ENCODE data around the gene TAF1.
"Not testable (repeated sequence)": the region's sequence is repeated elsewhere in the genome, so short reads cannot be mapped to it uniquely, and the experiment has no call there.

The TAF1 gene

DNA sequence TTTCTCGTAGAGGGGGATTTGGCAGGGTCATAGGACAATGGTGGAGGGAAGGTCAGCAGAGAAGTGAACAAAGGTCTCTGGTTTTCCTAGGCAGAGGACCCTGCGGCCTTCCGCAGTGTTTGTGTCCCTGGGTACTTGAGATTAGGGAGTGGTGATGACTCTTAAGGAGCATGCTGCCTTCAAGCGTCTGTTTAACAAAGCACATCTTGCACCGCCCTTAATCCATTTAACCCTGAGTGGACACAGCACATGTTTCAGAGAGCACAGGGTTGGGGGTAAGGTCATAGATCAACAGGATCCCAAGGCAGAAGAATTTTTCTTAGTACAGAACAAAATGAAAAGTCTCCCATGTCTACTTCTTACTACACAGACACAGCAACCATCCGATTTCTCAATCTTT lies 85.4 kb downstream of the TAF1 start:
- H3K9me3 Mint-ChIP-seq, DNase-seq, H3K4me3 Mint-ChIP-seq, H3K27ac Mint-ChIP-seq, H3K4me1 Mint-ChIP-seq, H3K27me3 Mint-ChIP-seq, CTCF ChIA-PET: not testable (repeated sequence)
- peaks cover 19% of the 10 kb centered on the region for H3K36me3 Mint-ChIP-seq

DNA sequence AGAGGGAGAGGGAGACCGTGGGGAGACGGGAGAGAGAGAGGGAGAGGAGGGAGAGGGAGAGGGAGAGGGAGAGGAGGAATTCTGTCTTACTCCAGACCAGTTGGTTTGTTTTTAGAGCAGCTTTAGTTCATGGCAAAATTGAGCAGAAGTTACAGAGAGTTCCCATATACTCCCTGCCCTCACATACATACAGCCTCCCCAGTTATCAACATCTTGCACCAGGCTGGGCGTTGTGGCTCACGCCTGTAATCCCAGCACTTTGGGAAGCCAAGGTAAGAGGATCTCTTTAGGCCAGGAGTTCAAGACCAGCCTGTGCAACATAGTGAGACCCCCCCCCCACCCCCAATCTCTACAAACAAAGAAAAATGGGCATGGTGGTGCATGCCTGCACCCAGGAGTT lies 86.9 kb downstream of the TAF1 start:
- no peak overlapping the region for H3K27ac Mint-ChIP-seq
- no peak overlapping the region for H3K4me3 Mint-ChIP-seq
- H3K36me3 Mint-ChIP-seq, result peaks cover 23% of the 10 kb centered on the region
- no peaks in the 10 kb centered on the region for H3K4me1 Mint-ChIP-seq
- H3K27me3 Mint-ChIP-seq, result no peaks in the 10 kb centered on the region
- CTCF ChIA-PET, result no interaction called here
- no peak for DNase-seq
- no peaks in the 10 kb centered on the region for H3K9me3 Mint-ChIP-seq

DNA sequence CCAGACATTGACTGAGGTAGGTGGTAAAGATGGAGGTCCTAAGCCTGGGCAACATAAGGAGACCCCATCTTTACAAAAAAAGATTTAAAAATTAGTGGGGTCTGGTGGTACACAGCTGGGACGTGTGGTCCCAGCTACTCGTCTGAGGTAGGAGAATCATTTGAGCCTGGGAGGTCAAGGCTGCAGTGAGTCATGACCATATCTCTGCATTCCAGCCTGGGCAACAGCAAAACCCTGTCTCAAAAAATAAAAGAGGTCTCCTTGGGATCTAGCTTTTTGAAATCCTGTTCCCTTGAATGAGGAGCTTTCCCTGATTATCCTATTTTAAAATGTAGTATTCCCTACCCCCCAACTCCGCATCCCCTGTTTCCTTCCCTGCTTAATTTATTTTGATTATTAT lies 88.1 kb downstream of the TAF1 start:
- no peaks in the 10 kb centered on the region for H3K4me1 Mint-ChIP-seq

DNA sequence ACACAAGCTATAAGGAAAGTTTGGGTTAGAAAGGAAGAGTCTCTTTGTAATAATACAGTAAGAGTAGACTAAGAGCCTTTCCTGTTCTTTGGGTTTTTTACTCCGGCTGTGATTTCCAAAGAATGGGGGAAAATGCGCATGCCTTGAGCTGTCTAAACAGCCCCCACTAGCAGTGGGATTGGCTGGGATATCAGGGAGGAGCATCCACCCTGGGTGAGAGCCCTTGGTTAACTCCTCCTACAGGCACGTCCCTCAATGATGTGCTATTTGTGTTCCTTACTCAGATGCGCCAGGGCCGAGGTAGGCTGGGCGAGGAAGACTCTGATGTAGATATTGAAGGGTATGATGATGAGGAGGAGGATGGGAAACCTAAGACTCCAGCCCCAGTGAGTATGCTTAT lies 92.7 kb downstream of the TAF1 start:
- H3K9me3 Mint-ChIP-seq, result no peaks in the 10 kb centered on the region
- CTCF ChIA-PET, result no interaction called here
- no peak for DNase-seq
- H3K36me3 Mint-ChIP-seq, result peaks cover 56% of the 10 kb centered on the region
- H3K27me3 Mint-ChIP-seq, result no peaks in the 10 kb centered on the region
- no peaks in the 10 kb centered on the region for H3K4me1 Mint-ChIP-seq
- H3K27ac Mint-ChIP-seq, result no peak overlapping the region
- H3K4me3 Mint-ChIP-seq, result no peak overlapping the region

More for the DNA sequence above, 88.1 kb downstream of the TAF1 start:
- no peaks in the 10 kb centered on the region for H3K9me3 Mint-ChIP-seq
- DNase-seq, result no peak
- H3K27ac Mint-ChIP-seq, result no peak overlapping the region
- CTCF ChIA-PET, result no interaction called here
- H3K27me3 Mint-ChIP-seq, result no peaks in the 10 kb centered on the region
- H3K4me3 Mint-ChIP-seq, result no peak overlapping the region
- peaks cover 32% of the 10 kb centered on the region for H3K36me3 Mint-ChIP-seq

DNA sequence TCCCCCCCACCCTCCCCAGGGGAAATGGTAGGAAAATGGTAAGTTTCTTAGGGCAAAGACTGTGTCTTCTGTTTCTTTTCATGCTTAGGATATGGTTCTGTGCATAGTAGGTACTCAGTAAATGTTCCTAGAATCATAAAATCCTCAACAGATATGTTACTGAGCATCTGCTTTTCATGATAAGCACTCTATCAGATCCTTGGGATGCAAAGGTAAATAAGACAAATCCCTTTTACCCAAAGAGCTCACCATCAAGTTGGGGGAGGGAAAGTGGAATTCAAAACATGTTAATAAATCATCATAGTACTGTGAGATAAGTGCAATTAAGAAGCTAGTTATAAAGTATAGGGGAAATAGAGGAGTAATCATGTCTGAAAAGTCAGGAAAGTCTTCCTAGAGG lies 98.8 kb downstream of the TAF1 start:
- CTCF ChIA-PET, result interaction anchor here (0.8 kb wide), 1 partner anchor 15 kb away, joined by 3 read pairs; no protein-coding TSS in a partner anchor
- DNase-seq, result no peak
- H3K4me3 Mint-ChIP-seq, result no peak overlapping the region
- no peaks in the 10 kb centered on the region for H3K9me3 Mint-ChIP-seq
- H3K4me1 Mint-ChIP-seq, result no peaks in the 10 kb centered on the region
- peaks cover 48% of the 10 kb centered on the region for H3K36me3 Mint-ChIP-seq
- H3K27me3 Mint-ChIP-seq, result no peaks in the 10 kb centered on the region
- no peak overlapping the region for H3K27ac Mint-ChIP-seq

DNA sequence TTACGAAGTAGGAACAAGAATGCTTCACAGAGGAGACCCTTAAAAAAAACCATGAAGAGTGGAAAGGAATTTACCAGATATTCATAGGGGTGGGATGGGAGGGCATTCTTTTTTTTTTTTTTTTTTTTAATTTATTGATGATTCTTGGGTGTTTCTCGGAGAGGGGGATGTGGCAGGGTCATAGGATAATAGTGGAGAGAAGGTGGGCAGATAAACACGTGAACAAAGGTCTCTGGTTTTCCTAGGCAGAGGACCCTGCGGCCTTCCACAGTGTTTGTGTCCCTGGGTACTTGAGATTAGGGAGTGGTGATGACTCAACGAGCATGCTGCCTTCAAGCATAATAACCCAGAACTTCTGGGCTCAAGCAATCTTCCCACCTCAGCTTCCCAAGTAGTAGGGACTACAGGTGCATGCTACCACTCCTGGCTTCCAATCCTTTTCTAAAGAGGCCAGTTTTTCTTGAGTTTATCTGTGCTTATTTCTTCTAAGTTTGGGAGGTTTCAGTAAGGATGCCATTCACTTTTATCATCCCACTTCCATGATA lies 100.9 kb downstream of the TAF1 start:
- no peak for DNase-seq
- Mint-ChIP-seq H3K4me1 (no peaks in the 10 kb centered on the region), H3K9me3 (no peaks in the 10 kb centered on the region), H3K27me3 (no peaks in the 10 kb centered on the region), H3K4me3 (no peak overlapping the region), H3K27ac (no peak overlapping the region), H3K36me3 (peaks cover 30% of the 10 kb centered on the region)
- CTCF ChIA-PET, result no interaction called here

DNA sequence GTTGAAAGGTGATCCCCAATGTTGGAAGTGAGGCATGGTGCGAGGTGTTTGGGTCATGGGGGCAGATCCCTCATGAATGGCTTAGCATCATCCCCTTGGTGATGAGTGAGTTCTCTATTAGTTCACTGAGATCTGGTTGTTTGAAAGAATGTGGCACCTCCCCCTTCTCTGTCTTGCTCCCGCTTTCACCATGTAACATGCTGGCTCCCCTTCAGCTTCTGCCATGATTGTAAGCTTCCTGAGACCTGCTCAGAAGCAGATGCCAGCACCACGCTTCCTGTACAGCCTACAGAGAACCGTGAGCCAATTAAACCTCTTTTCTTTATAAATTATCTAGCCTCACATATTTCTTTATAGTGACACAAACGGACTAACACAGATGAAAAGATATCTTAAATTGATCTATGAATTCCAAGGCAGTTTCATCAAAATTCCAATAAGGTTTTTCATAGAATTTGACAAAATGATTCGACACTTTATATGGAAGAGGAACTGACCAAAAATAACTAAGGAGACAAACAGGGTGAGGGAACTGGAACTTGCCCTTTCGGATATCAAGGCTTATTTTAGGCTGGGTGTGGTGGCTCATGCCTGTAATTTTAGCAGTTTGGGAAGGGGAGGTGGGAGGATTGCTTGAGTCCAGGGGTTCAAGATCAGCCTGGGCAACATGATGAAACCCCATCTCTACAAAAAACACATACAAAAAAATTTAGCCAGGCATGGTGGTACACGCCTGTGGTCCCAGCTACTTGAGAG lies 109.8 kb downstream of the TAF1 start:
- peaks cover 4% of the 10 kb centered on the region for H3K36me3 Mint-ChIP-seq
- DNase-seq, result no peak
- peaks cover 6% of the 10 kb centered on the region for H3K4me1 Mint-ChIP-seq
- no peaks in the 10 kb centered on the region for H3K27me3 Mint-ChIP-seq
- H3K4me3 Mint-ChIP-seq, result no peak overlapping the region
- no peaks in the 10 kb centered on the region for H3K9me3 Mint-ChIP-seq
- CTCF ChIA-PET, result no interaction called here
- H3K27ac Mint-ChIP-seq, result no peak overlapping the region

DNA sequence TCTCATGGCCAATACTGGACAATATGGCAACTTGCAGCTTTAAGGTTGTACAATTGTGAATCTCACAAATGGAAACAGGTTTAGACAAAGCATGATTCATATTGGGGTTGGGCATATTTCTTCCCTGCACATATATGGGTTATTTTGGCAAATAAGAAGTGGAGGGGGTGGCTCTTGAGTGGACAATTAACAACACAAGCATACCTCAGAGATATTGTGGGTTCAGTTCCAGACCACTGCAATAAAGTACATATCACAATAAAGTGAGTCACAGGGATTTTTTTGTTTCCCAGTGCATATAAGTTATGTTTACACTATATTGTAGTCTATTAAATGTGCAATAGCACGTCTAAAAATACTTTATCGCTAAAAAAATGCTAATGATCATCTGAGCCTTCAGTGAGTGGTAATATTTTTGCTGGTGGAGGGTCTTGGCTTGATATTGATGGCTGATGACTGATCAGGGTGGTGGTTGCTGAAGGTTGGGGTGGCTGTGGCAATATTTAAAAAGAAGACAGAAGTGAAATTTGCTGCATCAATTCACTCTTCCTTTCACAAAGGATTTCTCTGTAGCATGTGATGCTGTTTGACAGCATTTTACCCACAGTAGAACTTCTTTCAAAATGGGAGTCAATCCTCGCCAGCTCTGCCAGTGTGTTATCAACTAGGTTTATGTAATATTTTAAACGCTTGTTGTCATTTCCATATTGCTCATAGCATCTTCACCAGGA lies 116.2 kb downstream of the TAF1 start:
- Mint-ChIP-seq H3K36me3 (no peaks in the 10 kb centered on the region), H3K4me3 (no peak overlapping the region), H3K9me3 (no peaks in the 10 kb centered on the region), H3K4me1 (no peaks in the 10 kb centered on the region), H3K27me3 (no peaks in the 10 kb centered on the region), H3K27ac (no peak overlapping the region)
- CTCF ChIA-PET, result no interaction called here
- no peak for DNase-seq

DNA sequence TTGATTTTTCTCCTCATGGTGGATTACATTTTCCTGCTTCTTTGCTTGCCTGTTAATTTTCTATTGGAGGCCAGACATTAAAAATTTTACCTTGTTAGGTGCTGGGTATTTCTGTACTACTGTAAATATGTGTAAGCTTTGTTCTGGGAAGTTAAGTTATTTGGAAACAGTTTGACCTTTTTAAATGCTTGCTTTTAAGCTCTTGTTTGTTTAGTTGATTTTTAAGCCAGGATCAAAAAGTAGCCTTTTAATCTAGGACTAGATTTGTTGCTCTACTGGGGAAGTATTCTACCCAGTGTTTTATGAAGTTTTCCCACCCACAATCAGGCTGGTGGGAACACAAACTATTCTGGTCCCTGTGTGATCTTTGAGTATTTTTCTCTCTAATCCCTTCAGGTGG lies 121.7 kb downstream of the TAF1 start:
- Mint-ChIP-seq H3K27me3 (peaks cover 4% of the 10 kb centered on the region), H3K4me1 (peaks cover 11% of the 10 kb centered on the region), H3K36me3 (peaks cover 1% of the 10 kb centered on the region), H3K9me3 (no peaks in the 10 kb centered on the region), H3K27ac (no peak overlapping the region), H3K4me3 (no peak overlapping the region)
- DNase-seq, result no peak
- CTCF ChIA-PET, result no interaction called here

DNA sequence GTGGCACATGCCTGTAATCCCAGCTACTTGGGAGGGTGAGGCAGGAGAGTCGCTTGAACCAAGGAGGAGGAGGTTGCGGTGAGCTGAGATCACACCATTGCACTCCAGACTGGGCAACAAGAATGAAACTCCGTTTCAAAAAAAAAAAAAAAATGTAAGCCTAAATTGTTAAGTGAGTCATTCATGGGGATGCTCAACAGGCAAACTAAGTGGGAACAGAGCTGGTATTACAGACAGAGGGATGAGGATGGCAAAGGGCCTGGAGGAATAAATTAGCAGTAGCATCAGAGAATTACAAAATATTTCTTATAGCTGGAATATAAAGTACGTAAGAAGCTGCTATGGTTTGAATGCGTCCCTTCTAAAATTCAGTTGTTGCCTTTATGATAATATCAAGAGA lies 123.4 kb downstream of the TAF1 start:
- CTCF ChIA-PET, result no interaction called here
- H3K36me3 Mint-ChIP-seq, result peaks cover 1% of the 10 kb centered on the region
- no peak for DNase-seq
- peaks cover 4% of the 10 kb centered on the region for H3K27me3 Mint-ChIP-seq
- H3K4me1 Mint-ChIP-seq, result peaks cover 15% of the 10 kb centered on the region
- H3K27ac Mint-ChIP-seq, result no peak overlapping the region
- H3K4me3 Mint-ChIP-seq, result no peak overlapping the region
- no peaks in the 10 kb centered on the region for H3K9me3 Mint-ChIP-seq

DNA sequence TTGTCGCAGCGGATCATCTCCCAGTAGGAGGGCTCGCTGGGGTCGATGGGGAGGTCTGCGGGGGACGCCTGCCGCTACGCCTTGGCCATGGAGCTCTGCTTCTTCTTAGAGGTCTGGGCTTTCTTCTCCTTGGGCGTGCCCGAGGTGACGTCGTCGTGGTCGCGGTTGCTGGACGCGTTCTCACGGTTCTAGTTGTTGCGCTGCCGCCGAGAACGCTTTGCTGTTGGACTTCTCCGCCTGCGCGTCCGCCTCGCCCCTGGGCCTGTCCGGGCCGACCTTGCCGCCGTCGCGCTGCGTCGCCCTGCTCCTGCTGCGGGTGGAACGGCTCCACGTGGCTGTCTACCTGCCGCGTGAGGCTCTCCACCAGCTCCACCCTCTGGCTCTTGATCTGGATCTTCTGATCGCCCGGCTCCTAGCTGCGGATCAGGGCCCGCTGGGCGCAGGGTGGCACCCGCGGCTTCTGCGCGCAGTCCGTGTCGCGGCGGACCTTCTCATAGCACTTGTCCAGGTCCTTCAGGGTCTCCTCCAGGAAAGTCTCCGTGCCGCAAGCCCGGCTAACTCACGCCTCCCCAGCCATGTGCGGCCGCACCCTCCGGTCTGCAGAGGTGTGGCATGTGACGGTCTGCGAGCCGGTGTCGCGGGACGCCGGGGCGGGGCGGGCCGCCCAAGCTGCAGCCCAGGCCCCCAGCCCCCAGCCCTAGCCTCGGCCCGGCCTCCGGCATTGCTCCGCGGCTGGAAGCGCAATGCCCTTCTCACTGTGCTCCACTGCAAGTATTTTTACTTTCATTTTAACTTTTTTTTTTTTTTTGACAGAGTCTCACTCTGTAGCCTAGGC lies 126.3 kb downstream of the TAF1 start:
- peaks cover 1% of the 10 kb centered on the region for H3K36me3 Mint-ChIP-seq
- peak; percentile 63 for DNase-seq

DNA sequence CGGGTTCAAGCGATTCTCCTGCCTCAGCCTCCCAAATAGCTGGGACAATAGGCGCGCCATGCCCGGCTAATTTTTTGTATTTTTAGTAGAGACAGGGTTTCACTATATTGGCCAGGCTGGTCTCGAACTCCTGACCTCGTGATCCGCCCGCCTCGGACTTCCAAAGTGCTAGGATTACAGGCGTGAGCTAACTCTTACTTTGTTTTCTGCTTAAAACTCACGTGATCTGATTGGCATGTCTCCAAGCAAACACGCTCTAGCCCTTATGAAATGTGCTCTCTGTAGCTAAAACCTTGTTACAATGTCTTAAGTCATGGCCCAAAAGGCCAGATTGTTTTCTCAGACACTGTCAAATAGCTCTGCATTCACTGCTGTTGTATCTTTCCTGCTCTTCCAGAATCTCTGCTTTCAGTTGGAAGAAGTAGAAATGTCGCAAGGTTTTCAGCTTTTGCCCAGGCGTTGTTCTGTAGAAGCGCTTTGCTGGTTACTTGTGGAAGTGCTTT lies 127.0 kb downstream of the TAF1 start:
- peak overlapping the region; percentile 74 for H3K4me3 Mint-ChIP-seq
- DNase-seq, result no peak
- no peak overlapping the region for H3K27ac Mint-ChIP-seq

More for the DNA sequence above, 126.3 kb downstream of the TAF1 start:
- Mint-ChIP-seq H3K9me3 (no peaks in the 10 kb centered on the region), H3K4me1 (peaks cover 15% of the 10 kb centered on the region), H3K4me3 (peak overlapping the region; percentile 74), H3K27ac (peak overlapping the region; percentile 78), H3K27me3 (peaks cover 4% of the 10 kb centered on the region)
- CTCF ChIA-PET, result interaction anchor here (1.9 kb wide), 1 partner anchor 8 kb away, joined by 6 read pairs; no protein-coding TSS in a partner anchor

DNA sequence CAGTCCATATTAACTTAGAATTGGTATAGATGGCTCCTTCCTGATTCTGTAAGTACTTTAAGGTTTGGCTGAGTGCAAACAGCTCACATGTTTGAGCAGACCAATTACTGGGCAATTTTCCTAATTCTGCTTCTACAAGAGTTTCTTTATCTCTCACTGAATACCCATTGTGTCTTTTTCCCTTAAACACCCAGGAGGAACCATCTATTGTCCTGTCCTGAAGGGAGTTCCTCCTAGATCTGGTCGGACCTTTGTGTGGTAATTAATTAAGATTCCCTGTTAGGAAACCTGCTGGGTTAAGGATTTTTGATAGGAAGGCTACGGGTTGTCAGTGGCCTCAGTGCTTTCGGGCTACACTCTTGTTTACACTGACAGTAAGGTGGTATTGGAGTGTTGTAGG lies 129.8 kb downstream of the TAF1 start:
- DNase-seq, H3K4me3 Mint-ChIP-seq, H3K27me3 Mint-ChIP-seq, H3K36me3 Mint-ChIP-seq, H3K27ac Mint-ChIP-seq, CTCF ChIA-PET, H3K9me3 Mint-ChIP-seq: not testable (repeated sequence)
- peaks cover 12% of the 10 kb centered on the region for H3K4me1 Mint-ChIP-seq

More for the DNA sequence above, 127.0 kb downstream of the TAF1 start:
- no peaks in the 10 kb centered on the region for H3K36me3 Mint-ChIP-seq
- CTCF ChIA-PET, result interaction anchor here (1.9 kb wide), 1 partner anchor 9 kb away, joined by 6 read pairs; no protein-coding TSS in a partner anchor
- H3K9me3 Mint-ChIP-seq, result no peaks in the 10 kb centered on the region
- H3K4me1 Mint-ChIP-seq, result peaks cover 12% of the 10 kb centered on the region
- peaks cover 4% of the 10 kb centered on the region for H3K27me3 Mint-ChIP-seq

DNA sequence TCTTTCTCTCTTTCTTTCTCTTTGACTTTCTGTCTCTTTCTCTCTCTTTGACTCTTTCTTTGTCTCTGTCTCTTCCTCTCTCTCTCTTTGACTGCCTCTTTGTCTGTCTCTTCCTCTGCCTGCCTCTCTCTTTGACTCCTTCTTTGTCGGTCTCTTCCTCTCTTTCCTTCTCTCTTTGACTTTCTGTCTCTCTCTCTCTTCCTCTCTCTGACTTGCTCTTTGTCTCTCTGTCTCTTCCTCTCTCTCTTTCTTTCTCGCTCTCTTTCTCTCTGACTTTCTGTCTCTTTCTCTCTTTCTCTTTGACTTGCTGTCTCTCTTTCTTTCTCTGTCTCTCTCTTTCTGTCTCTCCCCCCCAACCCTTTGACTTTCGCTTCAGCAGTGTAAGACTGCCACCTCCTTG lies 130.3 kb downstream of the TAF1 start:
- peaks cover 4% of the 10 kb centered on the region for H3K27me3 Mint-ChIP-seq
- no peak overlapping the region for H3K27ac Mint-ChIP-seq
- H3K9me3 Mint-ChIP-seq, result no peaks in the 10 kb centered on the region
- CTCF ChIA-PET, result no interaction called here
- no peak for DNase-seq
- no peaks in the 10 kb centered on the region for H3K36me3 Mint-ChIP-seq
- no peak overlapping the region for H3K4me3 Mint-ChIP-seq
- peaks cover 12% of the 10 kb centered on the region for H3K4me1 Mint-ChIP-seq

Data from activated naive CD4-positive, alpha-beta T cell treated with anti-CD3 and anti-CD28 coated beads, Interleukin-2, amount 10 ng/mL, durations not matched to agents 7 days and 5 days (primary cell).